ENCODE measurements around the gene ACOT13.
A peak's percentile ranks its signal among the peaks of the same experiment; 100 is the strongest.
"Not testable (repeated sequence)": the region's sequence is repeated elsewhere in the genome, so short reads cannot be mapped to it uniquely, and the experiment has no call there.

The ACOT13 gene

DNA sequence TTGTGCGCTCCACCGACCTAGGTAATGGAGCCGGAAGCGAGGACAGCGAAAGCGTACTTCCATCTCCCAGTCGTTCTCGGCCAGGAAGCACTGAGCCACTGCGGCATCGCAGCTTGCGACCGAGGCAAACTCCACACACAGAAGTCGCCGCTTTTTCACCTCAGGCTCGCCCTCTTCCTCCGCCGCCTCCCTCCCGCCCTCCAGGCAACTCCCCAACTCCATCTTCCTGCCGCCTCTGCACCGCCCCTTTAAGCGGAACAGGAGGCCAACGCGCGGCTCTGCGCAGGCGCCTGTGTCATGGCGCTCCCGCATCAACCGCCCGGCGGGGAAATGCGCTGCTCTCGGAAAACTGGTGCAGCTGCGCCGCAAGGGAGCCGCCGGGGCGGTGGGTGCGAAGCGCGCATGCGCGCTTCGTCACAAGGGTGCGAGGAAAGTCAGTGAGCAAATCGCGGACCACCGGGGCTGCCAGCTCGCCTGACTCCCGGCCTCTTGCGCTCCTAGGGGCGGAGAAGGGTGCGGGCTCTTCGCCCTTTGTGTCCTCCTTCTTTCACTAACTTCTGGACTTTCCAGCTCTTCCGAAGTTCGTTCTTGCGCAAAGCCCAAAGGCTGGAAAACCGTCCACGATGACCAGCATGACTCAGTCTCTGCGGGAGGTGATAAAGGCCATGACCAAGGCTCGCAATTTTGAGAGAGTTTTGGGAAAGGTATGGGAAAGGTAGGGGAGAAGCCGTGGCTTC is at the start of gene ACOT13, which contains the start of gene TDP2:
ACOT13 (plus strand) TSS at position 437 of the 737 bp plus-strand sequence; CDS start at position 624, 187 bp downstream.
TDP2 (minus strand) TSS at position 259 of the 737 bp plus-strand sequence; CDS start at position 222, 37 bp downstream.
- peak; percentile 97 for DNase-seq

DNA sequence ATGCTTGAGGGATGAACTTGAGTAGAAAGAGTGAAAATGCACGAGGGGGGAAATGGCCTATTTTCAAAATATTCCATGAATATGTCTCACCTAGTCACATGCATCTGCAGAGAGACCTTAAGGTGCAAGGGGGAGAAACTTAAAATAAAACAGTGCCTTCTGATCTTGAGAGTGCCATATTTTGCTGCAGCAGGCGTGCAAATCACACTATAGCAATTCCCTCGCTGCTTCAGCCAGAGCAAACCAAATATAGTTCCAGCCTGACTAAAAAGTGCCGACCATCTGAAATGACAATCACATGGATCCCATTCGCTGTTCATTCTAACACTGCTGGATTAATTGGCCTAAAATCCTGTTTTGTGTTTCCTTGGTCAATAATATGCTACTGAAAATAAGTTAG is 47.2 kb upstream of the ACOT13 start:
- DNase-seq = no peak

DNA sequence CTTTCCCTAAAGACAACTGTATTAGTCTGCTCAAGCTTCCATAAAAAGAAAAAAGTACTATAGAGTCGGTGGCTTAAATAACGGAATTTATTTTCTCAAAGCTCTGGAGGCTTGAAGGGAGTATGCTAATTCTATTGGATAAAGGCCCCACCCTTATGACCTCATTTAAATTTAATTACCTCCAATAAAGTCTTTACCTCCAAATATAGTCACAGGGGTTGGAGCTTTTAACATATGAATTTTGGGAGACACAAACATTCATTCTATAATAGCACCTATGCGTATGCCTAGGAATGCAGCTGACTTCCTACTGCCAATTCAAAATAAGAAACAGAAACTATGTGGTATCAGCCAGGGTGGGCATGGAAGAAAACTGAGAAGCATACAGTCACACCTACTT is 46.2 kb upstream of the ACOT13 start:
- no peak for DNase-seq

DNA sequence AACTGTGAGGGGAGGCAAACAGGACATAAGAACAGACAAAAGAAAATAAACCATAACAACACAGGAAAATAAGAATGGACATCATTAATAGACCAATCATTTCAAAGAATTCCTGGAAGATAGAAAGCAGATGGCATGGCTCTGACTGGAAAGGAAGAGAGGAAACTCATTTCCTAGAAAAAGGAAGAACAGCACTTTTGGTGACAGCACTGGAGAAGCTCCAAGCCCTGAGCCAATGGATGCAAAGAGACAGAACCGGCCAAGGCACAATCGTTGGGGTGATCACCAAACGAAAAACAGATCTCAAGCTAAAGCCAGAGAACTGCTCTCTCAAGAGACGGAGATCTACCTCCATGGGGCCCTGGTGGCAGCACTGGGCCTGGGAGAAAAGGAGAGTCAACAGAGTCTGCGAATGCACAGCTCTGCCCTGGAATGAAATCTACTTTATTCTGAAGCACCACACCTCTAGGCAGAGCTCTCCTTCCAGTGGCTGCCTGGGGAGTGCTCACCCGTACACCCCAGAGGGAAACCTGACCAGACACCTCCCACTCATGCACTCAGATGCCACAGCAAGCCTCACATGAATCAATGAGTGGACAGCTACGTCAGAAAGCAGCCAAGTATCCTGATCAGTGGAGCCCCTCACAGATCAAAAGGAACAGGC is 45.1 kb upstream of the ACOT13 start:
- DNase-seq = no peak

DNA sequence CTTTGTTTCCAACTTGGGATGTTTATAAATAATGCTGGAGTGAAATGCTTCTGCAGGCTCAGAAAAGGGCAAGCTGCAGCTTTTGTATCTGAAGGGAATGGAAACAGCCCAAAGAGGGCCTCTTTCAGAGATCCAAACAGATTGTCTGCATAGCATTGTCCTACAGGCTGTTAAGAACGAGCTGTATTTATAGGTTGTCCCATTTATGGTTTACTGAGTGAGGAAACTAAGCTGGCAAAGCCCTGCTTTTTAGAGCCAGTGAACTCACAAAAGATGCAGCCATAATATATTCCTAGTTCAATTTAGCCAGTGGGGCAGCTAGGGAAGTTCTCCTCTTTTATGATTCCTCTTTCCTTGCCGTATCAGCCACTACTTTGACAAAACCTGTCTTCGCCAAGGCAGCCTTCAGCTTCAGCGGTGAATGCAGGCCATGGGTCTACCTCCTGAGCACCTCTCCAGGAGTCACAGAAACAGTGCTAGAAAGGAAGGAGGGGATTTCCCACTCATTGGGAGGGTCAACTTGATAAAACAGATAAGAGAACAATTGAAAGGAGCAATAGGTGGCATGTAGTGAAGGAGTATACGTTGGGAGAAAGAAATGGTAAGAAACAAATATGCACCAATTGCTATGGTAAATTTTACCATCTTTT is 35.9 kb upstream of the ACOT13 start:
- DNase-seq = no peak

DNA sequence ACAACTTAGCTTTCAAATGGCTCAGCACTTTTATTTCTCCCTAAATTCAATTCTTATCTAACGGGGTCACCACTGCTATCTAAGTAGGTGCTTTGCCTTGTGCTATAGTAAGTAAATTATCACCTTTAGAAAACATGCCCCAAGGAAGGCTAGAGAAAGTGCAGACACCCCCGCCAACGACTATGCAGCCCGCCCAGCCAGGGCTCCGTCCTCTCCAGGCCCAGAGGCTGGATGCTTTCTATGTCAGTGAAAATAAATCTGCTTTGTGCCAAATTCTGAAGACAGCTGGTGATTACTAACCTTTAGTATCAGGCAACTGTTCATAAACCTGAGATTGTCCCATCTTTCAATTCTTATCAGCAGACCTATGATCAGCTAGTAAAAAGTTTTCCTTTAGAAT is 35.2 kb upstream of the ACOT13 start:
- no peak for DNase-seq

DNA sequence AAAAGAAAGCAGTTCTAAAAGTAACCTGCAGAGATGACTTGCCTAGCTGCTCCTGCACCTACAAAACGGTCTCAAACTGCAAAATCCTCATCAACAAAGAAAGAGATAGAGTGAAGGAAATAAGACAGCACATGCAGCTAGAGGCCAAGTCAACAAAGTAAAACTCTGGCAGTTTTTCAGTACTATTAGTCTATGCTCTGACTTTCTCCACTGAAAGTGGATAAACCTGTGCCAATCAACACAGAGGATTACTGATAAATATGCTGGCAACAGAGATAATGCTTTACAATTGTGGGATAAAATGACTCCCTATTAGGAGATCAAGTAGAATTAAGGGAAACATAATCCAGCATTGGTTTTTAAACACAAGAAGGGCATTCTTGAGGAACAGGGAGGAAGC is 34.3 kb upstream of the ACOT13 start:
- DNase-seq = no peak

DNA sequence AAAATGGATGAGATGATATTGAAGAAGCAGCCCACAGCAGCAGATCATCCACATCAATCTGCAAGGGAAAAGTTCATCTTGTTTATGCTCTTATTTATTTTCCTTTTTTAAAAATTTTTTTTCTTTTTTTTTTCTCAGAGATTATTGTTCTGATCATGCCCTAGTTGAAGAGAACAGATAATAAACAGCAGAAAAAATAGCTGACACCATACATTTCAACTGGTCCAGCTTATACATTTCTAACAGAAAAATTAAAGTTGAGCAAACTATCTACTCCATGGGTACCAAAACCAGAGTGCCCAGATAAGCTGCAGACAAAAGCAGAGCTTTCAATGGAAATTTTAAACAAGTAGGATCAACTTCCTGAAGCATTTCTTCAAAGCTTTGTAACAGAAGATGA is 30.2 kb upstream of the ACOT13 start:
- DNase-seq = no peak

DNA sequence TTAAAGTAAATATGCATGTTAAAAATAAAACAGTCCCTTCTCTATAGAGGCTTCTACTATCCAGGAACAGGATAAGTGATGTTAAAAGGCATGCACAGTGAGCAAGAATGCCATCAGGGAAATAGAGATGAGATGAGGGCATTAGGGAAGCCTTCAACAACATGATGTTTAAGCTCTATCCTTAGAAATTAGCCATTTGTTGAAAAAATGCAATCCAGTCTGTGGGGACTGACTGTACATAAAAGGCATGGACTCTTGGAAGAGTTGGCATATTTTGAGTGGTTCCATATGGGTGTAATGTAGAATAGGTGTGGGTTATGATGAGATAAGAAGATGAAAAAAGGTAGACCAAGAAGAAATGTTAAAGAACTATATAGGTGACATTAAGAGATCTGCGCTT is 26.7 kb upstream of the ACOT13 start:
- DNase-seq = no peak

DNA sequence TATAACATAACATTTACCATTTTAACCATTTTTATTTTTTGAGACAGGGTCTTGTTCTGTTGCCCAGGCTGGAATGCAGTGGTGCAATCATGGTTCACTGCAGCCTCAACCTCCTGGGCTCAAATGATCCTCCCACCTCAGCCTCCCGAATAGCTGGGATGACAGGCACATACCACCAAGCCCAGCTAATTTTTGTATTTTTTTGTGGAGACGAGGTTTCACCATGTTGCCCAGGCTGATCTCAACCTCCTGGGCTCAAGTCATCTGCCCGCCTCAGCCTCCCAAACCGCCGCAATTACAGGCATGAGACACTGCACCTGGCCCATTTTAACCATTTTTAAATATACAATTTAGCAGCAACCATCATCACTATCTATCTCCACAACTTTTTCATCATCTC is 26.2 kb upstream of the ACOT13 start:
- not testable (repeated sequence) for DNase-seq

DNA sequence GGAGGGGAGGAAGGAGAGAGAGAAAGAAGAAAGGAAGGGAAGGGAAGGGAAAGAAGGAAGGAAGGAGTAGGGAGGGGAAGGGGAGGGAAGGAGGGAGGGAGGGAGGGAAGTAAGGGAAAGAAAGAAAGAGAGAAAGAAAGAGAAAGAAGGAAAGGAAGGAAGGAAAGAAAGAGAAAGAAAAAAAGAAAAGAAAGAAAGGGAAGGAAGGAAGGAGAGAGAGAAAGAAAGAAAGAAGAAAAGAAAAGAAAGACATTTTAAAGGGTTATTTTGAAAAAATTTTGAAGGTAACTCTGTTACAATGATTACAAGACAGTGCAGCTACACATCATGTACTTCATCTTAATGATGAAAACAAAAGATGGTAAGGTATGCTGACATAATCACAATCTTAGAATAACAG is 24.8 kb upstream of the ACOT13 start:
- no peak for DNase-seq

DNA sequence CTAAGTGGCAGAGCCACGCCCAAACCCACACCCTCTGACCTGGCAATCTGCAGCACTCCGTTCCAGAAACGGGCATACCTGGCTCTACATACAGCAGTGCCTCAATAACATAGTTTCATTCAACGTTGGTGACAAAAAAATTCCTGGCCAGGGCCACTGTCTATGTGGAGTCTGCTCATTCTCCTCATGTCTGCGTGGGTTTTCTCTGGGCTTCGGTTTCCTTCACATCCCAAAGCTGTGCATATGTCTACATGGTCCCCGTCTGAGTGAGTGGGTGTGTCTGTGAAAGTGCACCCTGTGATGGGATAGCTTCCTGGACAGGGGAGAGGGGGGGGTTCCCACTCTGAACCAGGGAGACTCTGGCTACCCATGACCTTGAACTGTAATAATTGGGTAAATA is 23.0 kb upstream of the ACOT13 start:
- DNase-seq = no peak

DNA sequence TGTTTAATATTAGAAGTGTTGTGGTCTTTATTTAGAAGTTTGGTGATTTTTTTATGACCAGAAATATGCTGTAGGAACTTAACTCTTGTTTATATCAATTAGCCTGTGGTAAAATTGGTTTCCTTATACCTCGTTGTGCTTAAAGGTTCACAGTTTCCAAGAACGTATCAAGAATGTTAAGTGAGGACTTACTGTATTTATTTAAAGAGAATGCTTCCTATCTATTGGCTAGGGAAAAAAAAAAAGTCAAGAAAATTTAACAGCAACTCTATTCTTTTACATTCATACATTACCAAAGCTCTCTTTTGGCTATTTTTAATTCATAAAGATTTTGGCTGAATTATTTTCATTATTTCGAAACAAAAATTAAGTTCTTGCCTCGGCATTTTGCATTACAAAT is 22.5 kb upstream of the ACOT13 start:
- DNase-seq = no peak

DNA sequence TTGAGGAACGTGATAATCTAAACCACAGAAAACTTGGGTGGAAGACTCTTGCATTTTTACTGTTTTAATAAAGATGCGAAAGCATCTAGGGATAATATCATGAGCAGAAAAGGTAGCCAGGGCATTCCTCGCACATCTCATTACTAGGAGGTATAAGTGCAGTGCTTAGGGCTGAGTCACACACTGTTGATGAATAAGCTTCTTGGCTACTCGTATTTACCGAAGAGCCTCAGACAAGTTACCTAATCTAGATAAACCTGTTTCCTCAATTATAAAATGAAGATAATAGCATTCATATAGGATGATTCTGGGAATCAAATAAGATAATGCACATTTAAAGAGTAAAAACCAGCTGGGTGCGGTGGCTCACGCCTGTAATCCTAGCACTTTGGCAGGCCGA is 20.1 kb upstream of the ACOT13 start:
- no peak for DNase-seq

DNA sequence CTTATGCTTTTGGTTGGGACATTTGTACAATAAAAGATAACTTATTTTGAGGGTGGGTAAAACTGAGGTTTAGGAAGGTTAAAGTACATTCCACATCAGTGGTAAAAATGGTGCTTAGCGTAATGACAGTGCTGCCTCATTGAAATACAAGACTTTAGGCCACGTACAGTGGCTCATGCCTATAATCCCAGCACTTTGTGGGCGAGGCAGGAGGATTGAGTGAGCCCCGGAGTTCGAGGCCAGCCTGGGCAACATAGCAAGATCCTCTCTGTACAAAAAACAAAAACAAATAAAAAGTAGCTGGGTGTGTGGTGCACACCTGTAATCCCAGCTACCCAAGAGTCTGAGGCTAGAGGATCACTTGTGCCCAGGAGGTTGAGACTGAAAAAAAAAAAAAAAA is 18.6 kb upstream of the ACOT13 start:
- DNase-seq = no peak

DNA sequence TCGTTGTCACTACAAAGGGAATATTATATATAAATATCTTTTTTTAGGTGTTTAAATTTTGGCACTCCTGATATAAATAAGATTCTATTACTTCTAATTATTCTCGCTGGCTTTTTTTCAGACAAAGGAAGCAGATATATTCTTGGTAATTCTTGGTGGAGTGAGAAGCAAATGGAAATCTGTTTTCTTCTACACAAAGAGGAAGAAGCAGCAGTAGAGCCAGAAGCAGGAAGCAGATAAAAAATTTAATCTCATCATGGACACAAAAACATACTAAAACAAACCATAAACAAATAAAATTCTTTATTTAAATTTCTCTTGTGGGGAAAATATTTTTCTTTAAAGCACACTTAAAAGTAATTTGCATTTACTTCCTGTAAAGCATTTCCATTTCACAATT is 17.2 kb upstream of the ACOT13 start:
- DNase-seq = no peak

DNA sequence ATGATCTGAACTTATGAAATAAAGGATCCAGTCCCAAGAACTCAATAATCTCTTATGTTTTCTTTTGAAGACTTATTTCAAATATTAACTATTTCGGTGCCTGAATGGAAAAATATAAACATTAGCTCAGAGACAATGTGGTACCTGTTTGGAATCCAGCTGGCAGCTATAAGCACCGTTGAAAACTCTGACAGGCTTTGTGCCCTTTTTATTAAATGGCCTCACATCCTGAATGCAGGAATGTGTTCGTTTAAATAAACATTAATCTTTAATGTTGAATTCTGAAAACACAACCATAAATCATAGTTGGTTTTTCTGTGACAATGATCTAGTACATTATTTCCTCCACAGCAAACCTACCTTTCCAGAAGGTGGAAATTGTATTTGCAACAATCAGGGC is 16.5 kb upstream of the ACOT13 start:
- no peak for DNase-seq

DNA sequence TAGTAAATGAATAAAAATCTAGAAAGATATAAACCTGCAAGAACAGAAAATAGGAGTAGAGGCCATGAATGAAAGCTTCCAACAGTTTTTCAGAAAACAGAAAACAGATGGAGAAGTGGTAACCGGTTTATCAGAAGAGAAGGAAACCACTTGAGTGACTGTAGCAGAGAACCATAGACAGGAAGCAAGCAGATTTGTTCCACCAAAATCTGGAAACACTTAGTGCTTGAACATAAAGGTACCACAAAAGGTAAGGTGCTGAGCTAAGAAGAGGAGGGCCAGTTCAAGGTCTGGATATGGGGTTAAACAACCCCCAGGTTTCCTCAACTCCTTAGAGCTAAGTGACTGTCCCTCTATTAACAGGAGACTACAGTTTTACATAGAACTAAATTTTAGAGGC is 11.7 kb upstream of the ACOT13 start:
- DNase-seq = no peak

DNA sequence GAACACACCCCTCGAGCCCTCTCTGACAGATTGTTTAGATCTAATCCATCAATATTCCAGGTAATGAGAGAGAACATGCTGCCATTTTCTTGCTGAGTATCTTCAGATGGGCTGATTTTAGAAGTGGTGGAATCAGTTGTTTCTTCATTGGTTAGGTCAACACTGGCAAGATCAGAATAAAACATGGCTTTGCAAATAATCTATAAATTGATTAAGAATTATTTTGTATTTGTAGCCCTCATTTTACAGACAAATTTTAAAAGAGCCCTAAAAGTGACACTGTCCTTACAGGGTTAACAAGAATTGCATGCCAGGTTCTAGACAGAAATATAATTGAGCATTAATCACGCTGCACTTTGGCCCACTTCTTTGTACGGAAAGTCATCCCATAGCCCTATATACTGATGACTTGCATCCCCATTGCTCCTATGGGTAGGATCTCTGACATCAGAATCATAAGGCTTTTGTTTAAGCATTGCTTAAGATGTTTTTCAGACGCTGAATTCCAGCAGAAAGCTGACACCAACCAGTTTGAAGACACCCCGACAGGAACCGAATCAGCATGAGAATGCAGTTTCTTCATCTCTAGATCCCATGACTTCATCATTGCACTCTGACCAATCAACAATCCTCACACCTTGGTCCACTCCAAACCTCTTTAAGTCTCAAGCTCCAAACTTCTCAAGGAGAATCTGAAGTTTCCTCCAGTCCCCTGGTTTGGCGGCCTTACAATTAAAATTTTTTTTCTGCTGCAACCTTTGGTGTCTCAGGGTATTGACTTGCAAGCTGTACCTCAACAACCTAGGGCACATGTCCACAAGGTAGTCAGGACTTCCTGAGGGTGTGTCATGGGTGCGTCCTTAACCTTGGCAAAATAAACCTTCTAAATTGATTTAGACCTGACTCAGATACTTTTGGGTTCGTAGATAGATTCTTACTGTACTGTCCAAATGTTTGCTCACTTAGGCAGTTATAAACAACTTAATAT is 8.0 kb upstream of the ACOT13 start:
- DNase-seq = peak; percentile 13

DNA sequence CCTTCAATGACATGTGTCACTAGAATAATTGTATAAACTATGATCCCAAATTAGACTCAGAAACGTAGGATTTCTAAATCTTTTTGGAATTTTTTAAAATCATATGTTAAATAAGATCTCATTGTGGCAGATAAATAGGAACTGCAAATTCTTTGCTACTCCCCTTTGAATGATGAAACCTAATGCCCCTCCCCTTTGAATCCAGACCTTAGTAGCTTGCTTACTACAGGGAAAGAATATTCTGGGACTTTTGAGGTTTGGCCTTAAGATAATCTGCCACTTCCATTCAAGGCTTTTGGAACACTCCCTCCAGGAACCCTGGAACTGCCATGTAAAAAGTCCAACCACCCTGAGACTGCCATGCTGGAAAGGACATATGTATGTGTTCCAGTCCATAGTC is 7.3 kb upstream of the ACOT13 start:
- no peak for DNase-seq

DNA sequence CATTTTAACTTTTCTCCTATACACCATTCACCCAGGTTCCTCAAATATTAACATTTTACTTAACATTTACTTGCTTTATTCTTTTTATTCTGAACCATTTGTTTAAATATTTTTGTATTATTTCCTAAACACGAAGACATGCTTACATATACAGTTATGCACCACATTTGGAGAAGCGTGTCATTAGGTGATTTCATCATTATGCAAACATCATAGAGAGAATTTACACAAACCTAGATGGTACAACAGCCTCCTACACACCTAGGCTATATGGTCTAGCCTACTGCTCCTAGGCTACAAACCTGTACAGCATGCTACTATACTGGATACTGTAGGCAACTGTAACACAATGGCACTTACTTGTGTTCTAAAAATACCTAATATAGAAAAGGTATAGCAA is 6.8 kb upstream of the ACOT13 start:
- DNase-seq = no peak

DNA sequence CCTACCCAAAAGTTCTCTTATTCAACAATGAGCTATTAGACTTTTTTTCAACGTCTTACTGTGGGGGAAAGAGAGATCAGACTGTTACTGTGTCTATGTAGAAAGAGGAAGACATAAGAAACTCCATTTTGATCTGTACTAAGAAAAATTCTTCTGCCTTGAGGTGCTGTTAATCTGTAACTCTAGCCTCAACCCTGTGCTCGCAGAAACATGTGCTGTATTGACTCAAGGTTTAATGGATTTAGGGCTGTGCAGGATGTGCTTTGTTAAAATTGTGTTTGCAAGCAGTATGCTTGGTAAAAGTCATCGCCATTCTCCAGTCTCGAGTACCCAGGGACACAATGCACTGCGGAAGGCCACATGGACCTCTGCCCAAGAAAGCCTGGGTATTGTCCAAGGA is 5.1 kb upstream of the ACOT13 start:
- DNase-seq = not testable (repeated sequence)

DNA sequence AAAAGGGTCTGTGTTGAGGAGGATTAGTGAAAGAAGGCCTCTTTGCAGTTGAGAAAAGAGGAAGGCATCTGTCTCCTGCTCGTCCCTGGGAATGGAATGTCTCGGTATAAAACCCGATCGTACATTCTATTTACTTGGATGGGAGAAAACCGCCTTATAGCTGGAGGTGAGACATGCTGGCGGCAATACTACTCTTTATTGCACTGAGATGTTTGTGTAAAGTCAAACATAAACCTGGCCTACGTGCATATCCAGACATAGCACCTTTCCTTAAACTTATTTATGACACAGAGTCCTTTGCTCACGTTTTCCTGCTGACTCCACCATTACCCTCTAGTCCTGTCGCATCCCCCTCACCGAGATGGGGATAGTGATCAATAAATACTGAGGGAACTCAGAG is 4.6 kb upstream of the ACOT13 start:
- no peak for DNase-seq
